ENCODE measurements around the gene SEMA3A.

SEMA3A gene

GRCh38 chr7:84188786-84189405, 5.7 kb downstream of the SEMA3A start:
- no peak for DNase-seq (ENCODE audit: low read depth)
- TF ChIP-seq, protein P1, sequence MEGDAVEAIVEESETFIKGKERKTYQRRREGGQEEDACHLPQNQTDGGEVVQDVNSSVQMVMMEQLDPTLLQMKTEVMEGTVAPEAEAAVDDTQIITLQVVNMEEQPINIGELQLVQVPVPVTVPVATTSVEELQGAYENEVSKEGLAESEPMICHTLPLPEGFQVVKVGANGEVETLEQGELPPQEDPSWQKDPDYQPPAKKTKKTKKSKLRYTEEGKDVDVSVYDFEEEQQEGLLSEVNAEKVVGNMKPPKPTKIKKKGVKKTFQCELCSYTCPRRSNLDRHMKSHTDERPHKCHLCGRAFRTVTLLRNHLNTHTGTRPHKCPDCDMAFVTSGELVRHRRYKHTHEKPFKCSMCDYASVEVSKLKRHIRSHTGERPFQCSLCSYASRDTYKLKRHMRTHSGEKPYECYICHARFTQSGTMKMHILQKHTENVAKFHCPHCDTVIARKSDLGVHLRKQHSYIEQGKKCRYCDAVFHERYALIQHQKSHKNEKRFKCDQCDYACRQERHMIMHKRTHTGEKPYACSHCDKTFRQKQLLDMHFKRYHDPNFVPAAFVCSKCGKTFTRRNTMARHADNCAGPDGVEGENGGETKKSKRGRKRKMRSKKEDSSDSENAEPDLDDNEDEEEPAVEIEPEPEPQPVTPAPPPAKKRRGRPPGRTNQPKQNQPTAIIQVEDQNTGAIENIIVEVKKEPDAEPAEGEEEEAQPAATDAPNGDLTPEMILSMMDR (conservative IDR thresholded peaks at IDR 0.05; ENCODE audit: low read length): peak; percentile 55
- no peak overlapping the region for H3K4me3 ChIP-seq (ENCODE audit: low read length)

DNA sequence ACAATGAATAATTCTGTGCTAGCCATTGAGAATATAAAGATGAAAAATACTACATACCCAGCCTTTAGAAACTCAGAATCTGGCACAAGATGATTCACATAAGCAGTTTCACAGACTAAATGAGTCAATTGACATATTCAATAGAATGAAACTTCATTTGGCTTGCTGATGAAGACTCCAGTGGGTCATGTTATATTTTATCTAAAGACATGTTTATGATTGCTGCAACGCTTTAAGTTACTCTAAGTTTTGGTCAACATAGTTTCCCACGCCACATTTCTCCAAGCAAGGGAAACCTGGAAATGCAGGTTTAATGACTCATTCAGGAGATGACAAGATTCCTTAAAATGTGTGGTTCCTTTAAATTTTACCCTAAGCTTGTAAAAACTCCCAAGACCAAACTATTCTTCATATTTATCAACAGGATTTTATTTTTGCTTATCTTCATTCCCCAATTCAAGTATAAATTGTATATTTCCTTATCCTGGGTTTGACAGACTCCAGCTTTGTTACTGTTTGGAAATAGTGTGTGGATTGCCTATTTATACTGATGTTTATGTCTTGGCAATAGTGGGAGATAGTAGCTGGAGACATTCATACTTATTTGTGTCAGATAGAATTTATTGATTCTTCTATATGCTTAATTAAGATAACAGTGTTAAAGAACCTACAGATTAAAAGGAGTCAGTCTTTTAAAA, 6.6 kb downstream of the SEMA3A start:
- DNase-seq (ENCODE audit: low read depth): no peak
- H3K4me3 ChIP-seq (ENCODE audit: low read length): no peak overlapping the region
- TF ChIP-seq, protein P1 (conservative IDR thresholded peaks at IDR 0.05; ENCODE audit: low read length): no peak

GRCh38 chr7:84187087-84187805, 7.3 kb downstream of the SEMA3A start:
- TF ChIP-seq, protein P1 (conservative IDR thresholded peaks at IDR 0.05; ENCODE audit: low read length): no peak
- no peak overlapping the region for H3K4me3 ChIP-seq (ENCODE audit: low read length)
- no peak for DNase-seq (ENCODE audit: low read depth)

DNA sequence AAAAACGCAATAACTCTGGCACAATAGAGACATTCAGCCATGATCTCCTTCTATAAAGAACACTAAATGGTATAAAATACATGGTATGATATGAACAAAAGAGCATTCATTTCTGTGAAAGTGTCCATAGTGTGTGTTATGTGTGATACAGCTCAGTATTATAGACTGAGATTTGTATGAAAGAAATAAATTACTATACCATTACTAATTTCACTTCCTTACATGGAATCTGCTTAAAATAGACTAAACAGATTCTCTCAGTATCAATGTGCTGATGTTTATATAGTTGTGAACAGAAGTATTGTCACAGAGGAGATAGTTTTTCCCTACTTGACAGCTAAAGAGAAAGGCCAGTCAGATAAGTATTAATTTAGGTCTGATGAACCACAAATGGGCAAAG, 10.8 kb downstream of the SEMA3A start:
- DNase-seq (ENCODE audit: low read depth): no peak
- TF ChIP-seq, protein P1 (conservative IDR thresholded peaks at IDR 0.05; ENCODE audit: low read length): no peak
- no peak overlapping the region for H3K4me3 ChIP-seq (ENCODE audit: low read length)

GRCh38 chr7:84182301-84182700, 12.3 kb downstream of the SEMA3A start:
- TF ChIP-seq, protein P1 (conservative IDR thresholded peaks at IDR 0.05; ENCODE audit: low read length): no peak
- no peak overlapping the region for H3K4me3 ChIP-seq (ENCODE audit: low read length)
- DNase-seq (ENCODE audit: low read depth): no peak

GRCh38 chr7:84181628-84182027, 13.0 kb downstream of the SEMA3A start:
- no peak overlapping the region for H3K4me3 ChIP-seq (ENCODE audit: low read length)
- peak; percentile 33 for DNase-seq (ENCODE audit: low read depth)
- TF ChIP-seq, protein P1 (conservative IDR thresholded peaks at IDR 0.05; ENCODE audit: low read length): no peak
